Vagina (tissue), 2 donors: ENCODE results near the gene FSD1.

Experiments used
- CTCF ChIP-seq, 3 experiments: fragments of 450-650 bp in 2 of 3; fragments of 200-600 bp in 1 of 3; sonication (generic) in 1 of 3; IDR thresholded peaks; one replicate each; pipeline ENCODE4 v1.5.1; 2017 to 2019; ENCODE audit warnings: antibody characterized with exemption in 3 of 3, mild to moderate bottlenecking in 2 of 3, moderate library complexity in 2 of 3
- POLR2A ChIP-seq, 2 donors: fragments of 450-650 bp; IDR thresholded peaks; one replicate each; pipeline ENCODE4 v1.6.1; 2017; ENCODE audit warnings: antibody characterized with exemption in 2 of 2, mild to moderate bottlenecking in 2 of 2, moderate library complexity in 2 of 2
- POLR2AphosphoS5 ChIP-seq, 2 donors: sonication (generic); formaldehyde crosslinking; IDR thresholded peaks; one replicate each; pipeline ENCODE4 v1.9.0; 2017; ENCODE audit warnings: antibody characterized with exemption in 2 of 2, mild to moderate bottlenecking in 2 of 2, low read depth in 1 of 2; ENCODE audit not compliant: insufficient read depth in 1 of 2

- TF ChIP-seq POLR2AphosphoS5 (IDR thresholded peaks at IDR 0.05; ENCODE audit: insufficient read depth in 1 of 2, low read depth in 1 of 2) (no peak), CTCF (IDR thresholded peaks at IDR 0.05) (no peak), POLR2A (IDR thresholded peaks at IDR 0.05) (no peak)
Observed at GRCh38 chr19:4304538-4305256, at the start of gene FSD1.
